ENCODE data around the gene ZNF146.
"Not testable (repeated sequence)": the region's sequence is repeated elsewhere in the genome, so short reads cannot be mapped to it uniquely, and the experiment has no call there.

Gene ZNF146

GRCh38 chr19:36233626-36234025 lies 18.7 kb downstream of the ZNF146 start:
- DNase-seq (ENCODE audit: low read depth in 2 of 2) = not testable (repeated sequence)

GRCh38 chr19:36236304-36236945 lies 21.5 kb downstream of the ZNF146 start:
- DNase-seq (ENCODE audit: low read depth in 2 of 2) = no peak

- DNase-seq (ENCODE audit: low read depth in 2 of 2) = no peak
Observed at GRCh38 chr19:36236946-36237310, 22.0 kb downstream of the ZNF146 start.

GRCh38 chr19:36244066-36244465 lies 29.2 kb downstream of the ZNF146 start:
- DNase-seq (ENCODE audit: low read depth in 2 of 2) = no peak

- no peak for DNase-seq (ENCODE audit: low read depth in 2 of 2)
Observed at GRCh38 chr19:36245210-36246005, 30.5 kb downstream of the ZNF146 start.

- no peak for DNase-seq (ENCODE audit: low read depth in 2 of 2)
Observed at GRCh38 chr19:36246006-36246481, 31.1 kb downstream of the ZNF146 start.

GRCh38 chr19:36252047-36252446 lies 37.1 kb downstream of the ZNF146 start:
- DNase-seq (ENCODE audit: low read depth in 2 of 2) = no peak

GRCh38 chr19:36254848-36255247 lies 39.9 kb downstream of the ZNF146 start:
- no peak for DNase-seq (ENCODE audit: low read depth in 2 of 2)

- no peak for DNase-seq (ENCODE audit: low read depth in 2 of 2)
Observed at GRCh38 chr19:36255316-36255715, 40.4 kb downstream of the ZNF146 start.

GRCh38 chr19:36256064-36256463 lies 41.2 kb downstream of the ZNF146 start:
- no peak for DNase-seq (ENCODE audit: low read depth in 2 of 2)

GRCh38 chr19:36256853-36257519 lies 42.1 kb downstream of the ZNF146 start:
- DNase-seq (ENCODE audit: low read depth in 2 of 2) = no peak

- no peak for DNase-seq (ENCODE audit: low read depth in 2 of 2)
Observed at GRCh38 chr19:36257520-36257876, 42.6 kb downstream of the ZNF146 start.

- DNase-seq (ENCODE audit: low read depth in 2 of 2) = no peak
Observed at GRCh38 chr19:36258028-36258875, 43.3 kb downstream of the ZNF146 start.

GRCh38 chr19:36259211-36259610 lies 44.3 kb downstream of the ZNF146 start:
- no peak for DNase-seq (ENCODE audit: low read depth in 2 of 2)

- DNase-seq (ENCODE audit: low read depth in 2 of 2) = no peak
Observed at GRCh38 chr19:36265064-36265463, 50.2 kb downstream of the ZNF146 start.

GRCh38 chr19:36265856-36266374 lies 51.0 kb downstream of the ZNF146 start:
- DNase-seq (ENCODE audit: low read depth in 2 of 2) = no peak

GRCh38 chr19:36266375-36266961 lies 51.6 kb downstream of the ZNF146 start:
- no peak for DNase-seq (ENCODE audit: low read depth in 2 of 2)

GRCh38 chr19:36267061-36267845 lies 52.3 kb downstream of the ZNF146 start:
- DNase-seq (ENCODE audit: low read depth in 2 of 2) = no peak

GRCh38 chr19:36268081-36268480 lies 53.2 kb downstream of the ZNF146 start:
- not testable (repeated sequence) for DNase-seq (ENCODE audit: low read depth in 2 of 2)

GRCh38 chr19:36268591-36268990 lies 53.7 kb downstream of the ZNF146 start:
- not testable (repeated sequence) for DNase-seq (ENCODE audit: low read depth in 2 of 2)

Measured in stimulated activated CD8-positive, alpha-beta memory T cell treated with anti-CD3 and anti-CD28 coated beads, Interleukin-15, amount 100 ng/mL, for 48 hours (primary cell).